ENCODE measurements around the gene KCND3. TPM values are rescaled to one million over a fixed set of nuclear protein-coding genes. Genes with fewer than 3 reads are reported as not detected.
A peak's percentile ranks its signal among the peaks of the same experiment; 100 is the strongest.

Gene KCND3
- total RNA-seq, 1 donor from 2014 or later = 2.2 TPM

DNA sequence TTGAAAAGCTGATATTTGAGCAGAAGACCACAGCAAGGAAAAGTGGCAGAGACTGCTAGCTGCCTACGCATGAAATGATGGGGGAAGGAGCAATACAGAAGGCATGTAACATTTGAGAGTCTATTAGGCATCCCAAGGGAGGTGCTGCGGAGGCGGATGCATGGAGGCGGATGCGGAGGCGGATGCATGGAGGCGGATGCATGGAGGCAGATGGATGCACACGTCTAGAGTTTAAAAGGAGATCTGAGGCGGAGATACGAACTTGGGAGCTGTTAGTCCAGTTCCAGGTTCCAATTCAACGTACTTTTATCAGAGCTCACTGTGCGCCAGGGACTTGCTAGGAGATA lies 234.5 kb downstream of the KCND3 start:
- Mint-ChIP-seq H3K27ac (peak overlapping the region; percentile 99), H3K9me3 (no peaks in the 10 kb centered on the region), H3K4me1 (ENCODE audit: unreplicated experiment) (peaks cover 16% of the 10 kb centered on the region), H3K4me3 (peak overlapping the region; percentile 99), H3K27me3 (peaks cover 7% of the 10 kb centered on the region), H3K36me3 (peaks cover 5% of the 10 kb centered on the region)
- TF ChIP-seq, protein P1, sequence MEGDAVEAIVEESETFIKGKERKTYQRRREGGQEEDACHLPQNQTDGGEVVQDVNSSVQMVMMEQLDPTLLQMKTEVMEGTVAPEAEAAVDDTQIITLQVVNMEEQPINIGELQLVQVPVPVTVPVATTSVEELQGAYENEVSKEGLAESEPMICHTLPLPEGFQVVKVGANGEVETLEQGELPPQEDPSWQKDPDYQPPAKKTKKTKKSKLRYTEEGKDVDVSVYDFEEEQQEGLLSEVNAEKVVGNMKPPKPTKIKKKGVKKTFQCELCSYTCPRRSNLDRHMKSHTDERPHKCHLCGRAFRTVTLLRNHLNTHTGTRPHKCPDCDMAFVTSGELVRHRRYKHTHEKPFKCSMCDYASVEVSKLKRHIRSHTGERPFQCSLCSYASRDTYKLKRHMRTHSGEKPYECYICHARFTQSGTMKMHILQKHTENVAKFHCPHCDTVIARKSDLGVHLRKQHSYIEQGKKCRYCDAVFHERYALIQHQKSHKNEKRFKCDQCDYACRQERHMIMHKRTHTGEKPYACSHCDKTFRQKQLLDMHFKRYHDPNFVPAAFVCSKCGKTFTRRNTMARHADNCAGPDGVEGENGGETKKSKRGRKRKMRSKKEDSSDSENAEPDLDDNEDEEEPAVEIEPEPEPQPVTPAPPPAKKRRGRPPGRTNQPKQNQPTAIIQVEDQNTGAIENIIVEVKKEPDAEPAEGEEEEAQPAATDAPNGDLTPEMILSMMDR (conservative IDR thresholded peaks at IDR 0.05) = no peak
- DNase-seq (ENCODE audit: extremely low spot score, unreplicated experiment) = no peak

DNA sequence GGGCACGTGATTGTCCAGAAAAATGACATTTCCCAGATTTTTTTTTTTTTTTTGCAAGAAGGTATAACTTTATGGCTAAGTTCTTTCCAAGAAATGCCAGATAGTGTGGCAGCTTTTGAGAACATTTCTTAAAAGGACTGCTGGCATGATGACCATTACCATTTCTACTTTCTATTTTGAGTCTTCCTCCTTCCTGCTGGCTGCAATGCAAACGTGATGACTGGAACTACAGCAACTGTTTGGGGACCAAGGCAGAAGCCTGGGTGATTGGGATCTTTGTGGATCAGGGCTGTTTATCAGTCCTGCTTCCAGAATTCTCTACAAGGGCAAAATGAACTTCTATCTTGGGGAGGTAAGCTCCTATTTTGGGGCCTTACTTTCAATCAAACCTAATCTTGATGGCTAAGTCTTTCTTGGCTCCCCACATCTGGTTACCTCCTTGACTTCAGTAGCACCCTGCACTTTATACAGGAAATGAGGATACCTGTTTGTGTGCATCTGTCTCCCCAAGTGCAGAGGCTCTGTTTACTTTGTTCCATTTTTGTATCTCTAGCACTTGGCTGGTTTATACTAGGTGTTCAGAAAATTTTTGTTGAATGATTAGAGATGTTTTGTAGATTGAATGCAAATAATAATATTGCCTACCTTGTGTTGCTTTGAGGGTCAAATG lies 237.4 kb downstream of the KCND3 start:
- TF ChIP-seq, protein P1 (conservative IDR thresholded peaks at IDR 0.05) = no peak
- Mint-ChIP-seq H3K27me3 (peaks cover 17% of the 10 kb centered on the region), H3K4me3 (no peak overlapping the region), H3K4me1 (ENCODE audit: unreplicated experiment) (peaks cover 10% of the 10 kb centered on the region), H3K27ac (no peak overlapping the region), H3K9me3 (no peaks in the 10 kb centered on the region), H3K36me3 (no peaks in the 10 kb centered on the region)
- no peak for DNase-seq (ENCODE audit: extremely low spot score, unreplicated experiment)

DNA sequence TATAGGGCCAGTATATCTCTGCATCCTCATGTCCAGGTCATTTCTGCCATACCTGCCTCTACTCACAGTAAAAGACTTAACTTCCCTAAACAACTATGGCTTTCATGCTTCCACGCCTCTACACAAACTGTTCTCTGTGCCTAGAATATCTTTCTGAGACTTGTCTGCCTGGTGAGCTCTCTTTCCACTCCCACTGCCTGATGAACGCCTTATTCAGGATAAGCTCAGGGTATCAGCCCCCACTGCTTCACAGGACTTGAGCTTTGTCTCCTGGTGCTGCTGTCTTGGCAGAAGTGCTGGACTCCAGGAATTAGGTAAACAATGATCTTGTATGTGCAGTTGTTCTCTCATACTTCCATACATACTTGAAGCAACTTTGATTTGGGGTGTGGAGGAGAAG lies 238.6 kb downstream of the KCND3 start:
- Mint-ChIP-seq H3K27me3 (peaks cover 17% of the 10 kb centered on the region), H3K4me3 (no peak overlapping the region), H3K9me3 (no peaks in the 10 kb centered on the region), H3K36me3 (no peaks in the 10 kb centered on the region), H3K27ac (no peak overlapping the region), H3K4me1 (ENCODE audit: unreplicated experiment) (peaks cover 3% of the 10 kb centered on the region)
- DNase-seq (ENCODE audit: extremely low spot score, unreplicated experiment) = no peak
- TF ChIP-seq, protein P1 (conservative IDR thresholded peaks at IDR 0.05) = no peak

DNA sequence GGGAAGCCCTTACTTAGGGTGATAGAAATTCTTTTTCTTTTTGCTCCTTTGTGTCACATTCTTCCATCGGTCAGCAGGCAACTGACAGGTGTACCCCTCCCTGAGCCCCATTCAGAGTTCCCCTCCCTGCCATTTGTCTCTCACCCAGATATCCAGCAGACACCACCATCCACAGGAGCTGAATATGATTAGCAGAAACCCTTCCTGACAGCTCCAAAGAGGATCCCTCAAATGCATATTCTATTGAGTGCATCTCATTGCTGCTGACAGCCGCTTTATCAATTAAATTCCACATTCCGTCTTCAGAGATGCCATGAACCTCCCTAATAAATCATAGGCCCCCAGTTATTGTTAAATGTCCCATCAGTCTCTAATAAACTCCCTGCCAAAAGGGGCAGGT lies 239.8 kb downstream of the KCND3 start:
- H3K4me1 Mint-ChIP-seq (ENCODE audit: unreplicated experiment) = peaks cover 3% of the 10 kb centered on the region
- no peak overlapping the region for H3K27ac Mint-ChIP-seq

DNA sequence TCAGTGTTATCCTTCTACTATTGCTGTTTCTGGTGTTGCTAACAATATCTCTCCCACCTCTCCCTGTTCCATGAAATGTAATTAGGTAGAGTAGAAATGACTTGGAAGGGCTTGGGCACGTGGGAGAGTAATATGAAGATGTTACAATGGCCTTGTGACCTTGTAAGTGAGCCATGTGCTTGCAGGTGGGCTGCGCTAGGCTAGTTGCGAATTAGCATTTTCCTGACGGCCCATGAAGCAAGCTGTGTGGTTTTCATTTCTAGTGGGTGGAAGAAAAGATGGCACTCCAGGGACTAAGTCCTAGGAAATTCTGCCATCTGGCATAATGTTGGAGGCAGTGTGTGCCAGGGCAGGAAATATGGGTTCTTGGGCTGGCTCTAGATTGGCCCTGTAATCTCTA lies 241.5 kb downstream of the KCND3 start:
- peaks cover 3% of the 10 kb centered on the region for H3K4me1 Mint-ChIP-seq (ENCODE audit: unreplicated experiment)
- no peak overlapping the region for H3K27ac Mint-ChIP-seq
- peaks cover 23% of the 10 kb centered on the region for H3K27me3 Mint-ChIP-seq
- no peaks in the 10 kb centered on the region for H3K9me3 Mint-ChIP-seq
- no peak for DNase-seq (ENCODE audit: extremely low spot score, unreplicated experiment)
- no peaks in the 10 kb centered on the region for H3K36me3 Mint-ChIP-seq
- no peak overlapping the region for H3K4me3 Mint-ChIP-seq
- TF ChIP-seq, protein P1 (conservative IDR thresholded peaks at IDR 0.05) = no peak

More for the DNA sequence above, 239.8 kb downstream of the KCND3 start:
- H3K36me3 Mint-ChIP-seq = no peaks in the 10 kb centered on the region
- no peak overlapping the region for H3K4me3 Mint-ChIP-seq
- peaks cover 20% of the 10 kb centered on the region for H3K27me3 Mint-ChIP-seq
- H3K9me3 Mint-ChIP-seq = no peaks in the 10 kb centered on the region
- TF ChIP-seq, protein P1 (conservative IDR thresholded peaks at IDR 0.05) = no peak
- no peak for DNase-seq (ENCODE audit: extremely low spot score, unreplicated experiment)

Measured in type B pancreatic cell (in vitro differentiated cells).